ENCODE data around the gene SRD5A1. TPM values are rescaled to one million over a fixed set of nuclear protein-coding genes. Genes with fewer than 3 reads are reported as not detected.

Gene SRD5A1
- total and polyA plus RNA-seq, 2 experiments from 2014 or later, result 18.2 to 87.3 TPM

DNA sequence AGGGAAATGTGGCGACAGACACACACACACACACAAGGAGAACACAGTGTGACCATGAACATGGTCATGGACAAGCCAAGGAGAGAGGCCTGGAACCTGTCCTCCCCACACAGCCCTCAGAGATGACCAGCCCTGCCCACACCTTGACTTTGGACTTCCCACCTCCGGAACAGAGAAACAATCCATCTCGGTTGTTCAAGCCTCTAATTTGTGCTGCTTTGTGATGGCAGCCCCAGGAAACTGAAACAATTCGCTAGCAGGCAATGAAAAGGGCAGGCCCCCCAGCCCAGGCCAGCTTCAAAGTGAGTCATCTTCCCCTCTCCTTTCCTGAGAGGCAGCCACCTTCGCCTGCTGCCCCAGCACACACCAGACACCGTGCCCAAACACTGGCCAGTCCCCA is 48.1 kb upstream of the SRD5A1 start:
- no peaks in the 10 kb centered on the region for H3K9me2 ChIP-seq (ENCODE audit: insufficient read depth)
- H3F3A ChIP-seq (replicated peaks; ENCODE audit: low read depth), result no peaks in the 10 kb centered on the region
- no peaks in the 10 kb centered on the region for H3K36me3 ChIP-seq (ENCODE audit: insufficient read depth)
- no peaks in the 10 kb centered on the region for H4K20me1 ChIP-seq (replicated peaks; ENCODE audit: insufficient read depth)
- Mint-ChIP-seq H3K27ac (no peak overlapping the region), H3K9me3 (no peaks in the 10 kb centered on the region), H3K4me1 (peaks cover 8% of the 10 kb centered on the region), H3K27me3 (ENCODE audit: insufficient read depth, low read depth, poor library complexity) (peaks cover 23% of the 10 kb centered on the region), H3K36me3 (ENCODE audit: low read depth) (no peaks in the 10 kb centered on the region), H3K4me3 (no peak overlapping the region)
- H3K79me2 ChIP-seq (replicated peaks; ENCODE audit: insufficient read depth), result no peaks in the 10 kb centered on the region
- no peak overlapping the region for H2AFZ ChIP-seq
- H3K27ac ChIP-seq (ENCODE audit: low read depth), result no peak overlapping the region
- H3K27me3 ChIP-seq (ENCODE audit: insufficient read depth), result peaks cover 28% of the 10 kb centered on the region
- no peak overlapping the region for H3K4me3 ChIP-seq
- TF ChIP-seq, protein P1, sequence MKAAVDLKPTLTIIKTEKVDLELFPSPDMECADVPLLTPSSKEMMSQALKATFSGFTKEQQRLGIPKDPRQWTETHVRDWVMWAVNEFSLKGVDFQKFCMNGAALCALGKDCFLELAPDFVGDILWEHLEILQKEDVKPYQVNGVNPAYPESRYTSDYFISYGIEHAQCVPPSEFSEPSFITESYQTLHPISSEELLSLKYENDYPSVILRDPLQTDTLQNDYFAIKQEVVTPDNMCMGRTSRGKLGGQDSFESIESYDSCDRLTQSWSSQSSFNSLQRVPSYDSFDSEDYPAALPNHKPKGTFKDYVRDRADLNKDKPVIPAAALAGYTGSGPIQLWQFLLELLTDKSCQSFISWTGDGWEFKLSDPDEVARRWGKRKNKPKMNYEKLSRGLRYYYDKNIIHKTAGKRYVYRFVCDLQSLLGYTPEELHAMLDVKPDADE (IDR thresholded peaks at IDR 0.05), result no peak
- TF ChIP-seq STAT1 (IDR thresholded peaks at IDR 0.05; ENCODE audit: unreplicated experiment) (no peak), ZNF114 (CRISPR knock-in tag; IDR thresholded peaks at IDR 0.05) (no peak), EZH2 (IDR thresholded peaks at IDR 0.05; ENCODE audit: low read depth, unreplicated experiment) (no peak), JUNB (IDR thresholded peaks at IDR 0.05; ENCODE audit: unreplicated experiment) (no peak)
- TF ChIP-seq, protein P2, sequence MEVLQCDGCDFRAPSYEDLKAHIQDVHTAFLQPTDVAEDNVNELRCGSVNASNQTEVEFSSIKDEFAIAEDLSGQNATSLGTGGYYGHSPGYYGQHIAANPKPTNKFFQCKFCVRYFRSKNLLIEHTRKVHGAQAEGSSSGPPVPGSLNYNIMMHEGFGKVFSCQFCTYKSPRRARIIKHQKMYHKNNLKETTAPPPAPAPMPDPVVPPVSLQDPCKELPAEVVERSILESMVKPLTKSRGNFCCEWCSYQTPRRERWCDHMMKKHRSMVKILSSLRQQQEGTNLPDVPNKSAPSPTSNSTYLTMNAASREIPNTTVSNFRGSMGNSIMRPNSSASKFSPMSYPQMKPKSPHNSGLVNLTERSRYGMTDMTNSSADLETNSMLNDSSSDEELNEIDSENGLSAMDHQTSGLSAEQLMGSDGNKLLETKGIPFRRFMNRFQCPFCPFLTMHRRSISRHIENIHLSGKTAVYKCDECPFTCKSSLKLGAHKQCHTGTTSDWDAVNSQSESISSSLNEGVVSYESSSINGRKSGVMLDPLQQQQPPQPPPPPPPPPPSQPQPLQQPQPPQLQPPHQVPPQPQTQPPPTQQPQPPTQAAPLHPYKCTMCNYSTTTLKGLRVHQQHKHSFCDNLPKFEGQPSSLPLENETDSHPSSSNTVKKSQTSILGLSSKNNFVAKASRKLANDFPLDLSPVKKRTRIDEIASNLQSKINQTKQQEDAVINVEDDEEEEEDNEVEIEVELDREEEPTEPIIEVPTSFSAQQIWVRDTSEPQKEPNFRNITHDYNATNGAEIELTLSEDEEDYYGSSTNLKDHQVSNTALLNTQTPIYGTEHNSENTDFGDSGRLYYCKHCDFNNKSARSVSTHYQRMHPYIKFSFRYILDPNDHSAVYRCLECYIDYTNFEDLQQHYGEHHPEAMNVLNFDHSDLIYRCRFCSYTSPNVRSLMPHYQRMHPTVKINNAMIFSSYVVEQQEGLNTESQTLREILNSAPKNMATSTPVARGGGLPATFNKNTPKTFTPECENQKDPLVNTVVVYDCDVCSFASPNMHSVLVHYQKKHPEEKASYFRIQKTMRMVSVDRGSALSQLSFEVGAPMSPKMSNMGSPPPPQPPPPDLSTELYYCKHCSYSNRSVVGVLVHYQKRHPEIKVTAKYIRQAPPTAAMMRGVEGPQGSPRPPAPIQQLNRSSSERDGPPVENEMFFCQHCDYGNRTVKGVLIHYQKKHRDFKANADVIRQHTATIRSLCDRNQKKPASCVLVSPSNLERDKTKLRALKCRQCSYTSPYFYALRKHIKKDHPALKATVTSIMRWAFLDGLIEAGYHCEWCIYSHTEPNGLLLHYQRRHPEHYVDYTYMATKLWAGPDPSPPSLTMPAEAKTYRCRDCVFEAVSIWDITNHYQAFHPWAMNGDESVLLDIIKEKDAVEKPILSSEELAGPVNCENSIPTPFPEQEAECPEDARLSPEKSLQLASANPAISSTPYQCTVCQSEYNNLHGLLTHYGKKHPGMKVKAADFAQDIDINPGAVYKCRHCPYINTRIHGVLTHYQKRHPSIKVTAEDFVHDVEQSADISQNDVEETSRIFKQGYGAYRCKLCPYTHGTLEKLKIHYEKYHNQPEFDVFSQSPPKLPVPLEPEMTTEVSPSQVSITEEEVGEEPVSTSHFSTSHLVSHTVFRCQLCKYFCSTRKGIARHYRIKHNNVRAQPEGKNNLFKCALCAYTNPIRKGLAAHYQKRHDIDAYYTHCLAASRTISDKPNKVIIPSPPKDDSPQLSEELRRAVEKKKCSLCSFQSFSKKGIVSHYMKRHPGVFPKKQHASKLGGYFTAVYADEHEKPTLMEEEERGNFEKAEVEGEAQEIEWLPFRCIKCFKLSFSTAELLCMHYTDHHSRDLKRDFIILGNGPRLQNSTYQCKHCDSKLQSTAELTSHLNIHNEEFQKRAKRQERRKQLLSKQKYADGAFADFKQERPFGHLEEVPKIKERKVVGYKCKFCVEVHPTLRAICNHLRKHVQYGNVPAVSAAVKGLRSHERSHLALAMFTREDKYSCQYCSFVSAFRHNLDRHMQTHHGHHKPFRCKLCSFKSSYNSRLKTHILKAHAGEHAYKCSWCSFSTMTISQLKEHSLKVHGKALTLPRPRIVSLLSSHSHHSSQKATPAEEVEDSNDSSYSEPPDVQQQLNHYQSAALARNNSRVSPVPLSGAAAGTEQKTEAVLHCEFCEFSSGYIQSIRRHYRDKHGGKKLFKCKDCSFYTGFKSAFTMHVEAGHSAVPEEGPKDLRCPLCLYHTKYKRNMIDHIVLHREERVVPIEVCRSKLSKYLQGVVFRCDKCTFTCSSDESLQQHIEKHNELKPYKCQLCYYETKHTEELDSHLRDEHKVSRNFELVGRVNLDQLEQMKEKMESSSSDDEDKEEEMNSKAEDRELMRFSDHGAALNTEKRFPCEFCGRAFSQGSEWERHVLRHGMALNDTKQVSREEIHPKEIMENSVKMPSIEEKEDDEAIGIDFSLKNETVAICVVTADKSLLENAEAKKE (CRISPR knock-in tag; IDR thresholded peaks at IDR 0.05), result no peak
- TF ChIP-seq, protein P3, sequence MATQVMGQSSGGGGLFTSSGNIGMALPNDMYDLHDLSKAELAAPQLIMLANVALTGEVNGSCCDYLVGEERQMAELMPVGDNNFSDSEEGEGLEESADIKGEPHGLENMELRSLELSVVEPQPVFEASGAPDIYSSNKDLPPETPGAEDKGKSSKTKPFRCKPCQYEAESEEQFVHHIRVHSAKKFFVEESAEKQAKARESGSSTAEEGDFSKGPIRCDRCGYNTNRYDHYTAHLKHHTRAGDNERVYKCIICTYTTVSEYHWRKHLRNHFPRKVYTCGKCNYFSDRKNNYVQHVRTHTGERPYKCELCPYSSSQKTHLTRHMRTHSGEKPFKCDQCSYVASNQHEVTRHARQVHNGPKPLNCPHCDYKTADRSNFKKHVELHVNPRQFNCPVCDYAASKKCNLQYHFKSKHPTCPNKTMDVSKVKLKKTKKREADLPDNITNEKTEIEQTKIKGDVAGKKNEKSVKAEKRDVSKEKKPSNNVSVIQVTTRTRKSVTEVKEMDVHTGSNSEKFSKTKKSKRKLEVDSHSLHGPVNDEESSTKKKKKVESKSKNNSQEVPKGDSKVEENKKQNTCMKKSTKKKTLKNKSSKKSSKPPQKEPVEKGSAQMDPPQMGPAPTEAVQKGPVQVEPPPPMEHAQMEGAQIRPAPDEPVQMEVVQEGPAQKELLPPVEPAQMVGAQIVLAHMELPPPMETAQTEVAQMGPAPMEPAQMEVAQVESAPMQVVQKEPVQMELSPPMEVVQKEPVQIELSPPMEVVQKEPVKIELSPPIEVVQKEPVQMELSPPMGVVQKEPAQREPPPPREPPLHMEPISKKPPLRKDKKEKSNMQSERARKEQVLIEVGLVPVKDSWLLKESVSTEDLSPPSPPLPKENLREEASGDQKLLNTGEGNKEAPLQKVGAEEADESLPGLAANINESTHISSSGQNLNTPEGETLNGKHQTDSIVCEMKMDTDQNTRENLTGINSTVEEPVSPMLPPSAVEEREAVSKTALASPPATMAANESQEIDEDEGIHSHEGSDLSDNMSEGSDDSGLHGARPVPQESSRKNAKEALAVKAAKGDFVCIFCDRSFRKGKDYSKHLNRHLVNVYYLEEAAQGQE (IDR thresholded peaks at IDR 0.05; ENCODE audit: unreplicated experiment), result no peak
- TF ChIP-seq, protein P4, sequence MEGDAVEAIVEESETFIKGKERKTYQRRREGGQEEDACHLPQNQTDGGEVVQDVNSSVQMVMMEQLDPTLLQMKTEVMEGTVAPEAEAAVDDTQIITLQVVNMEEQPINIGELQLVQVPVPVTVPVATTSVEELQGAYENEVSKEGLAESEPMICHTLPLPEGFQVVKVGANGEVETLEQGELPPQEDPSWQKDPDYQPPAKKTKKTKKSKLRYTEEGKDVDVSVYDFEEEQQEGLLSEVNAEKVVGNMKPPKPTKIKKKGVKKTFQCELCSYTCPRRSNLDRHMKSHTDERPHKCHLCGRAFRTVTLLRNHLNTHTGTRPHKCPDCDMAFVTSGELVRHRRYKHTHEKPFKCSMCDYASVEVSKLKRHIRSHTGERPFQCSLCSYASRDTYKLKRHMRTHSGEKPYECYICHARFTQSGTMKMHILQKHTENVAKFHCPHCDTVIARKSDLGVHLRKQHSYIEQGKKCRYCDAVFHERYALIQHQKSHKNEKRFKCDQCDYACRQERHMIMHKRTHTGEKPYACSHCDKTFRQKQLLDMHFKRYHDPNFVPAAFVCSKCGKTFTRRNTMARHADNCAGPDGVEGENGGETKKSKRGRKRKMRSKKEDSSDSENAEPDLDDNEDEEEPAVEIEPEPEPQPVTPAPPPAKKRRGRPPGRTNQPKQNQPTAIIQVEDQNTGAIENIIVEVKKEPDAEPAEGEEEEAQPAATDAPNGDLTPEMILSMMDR (conservative IDR thresholded peaks at IDR 0.05; ENCODE audit: low read depth in 2 of 2), result no peak
- no peak for DNase-seq (ENCODE audit: low spot score)
- ATAC-seq, result no peak
- H3K4me1 ChIP-seq (ENCODE audit: insufficient read depth), result peaks cover 6% of the 10 kb centered on the region; the same call in 1 of the 2 replicates
- no peak overlapping the region for H3K4me2 ChIP-seq
